ENCODE data around the gene KLK10.

KLK10 gene

GRCh38 chr19:51019544-51019925 lies at the start of gene KLK10:
Gene KLK10 (minus strand): TSS chr19:51019709. CDS start chr19:51019130, 579 bp downstream.
- H3K27me3 ChIP-seq (replicated peaks) = peaks cover 22% of the 10 kb centered on the region
- in situ Hi-C loops (cut with HindIII; ENCODE audit: low pct_ligation_motif_present, low sequenced_read_pairs) = no loop called here

DNA sequence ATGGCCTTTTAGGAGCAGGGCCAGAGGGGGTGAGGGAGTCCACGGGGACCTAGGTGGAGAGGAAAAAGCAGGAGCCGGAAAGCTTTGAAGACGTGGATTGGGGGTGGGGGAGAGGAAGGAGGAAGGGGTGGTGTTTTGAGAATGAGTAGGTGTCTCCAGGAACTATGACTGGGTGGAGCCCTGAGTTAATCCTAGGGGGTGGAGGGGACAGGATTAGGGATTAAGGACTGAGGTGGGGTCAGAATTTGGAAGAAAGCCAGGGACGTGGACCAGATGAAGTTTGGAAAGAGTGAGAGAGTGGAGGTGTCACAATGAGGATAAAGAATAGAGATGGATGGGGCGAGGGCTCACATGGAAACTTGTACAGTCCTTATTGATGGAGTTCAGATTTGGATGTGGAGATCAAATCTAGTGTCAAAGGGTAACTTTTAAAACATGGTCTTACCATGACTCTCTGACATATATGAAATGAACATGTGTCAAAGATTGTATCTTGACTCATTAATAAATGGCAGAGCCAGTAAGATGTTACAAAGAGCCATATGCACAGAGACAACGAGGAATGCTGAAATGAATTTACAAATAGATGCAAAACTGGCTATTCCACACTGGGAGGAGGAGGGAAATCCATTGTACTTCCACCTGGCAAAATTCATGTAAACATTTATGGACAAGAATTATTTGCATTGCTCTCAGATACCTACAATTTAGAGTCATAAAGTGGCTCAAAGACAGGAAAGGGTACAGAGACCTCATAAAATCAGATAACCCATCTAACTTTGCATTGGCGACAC lies 47.1 kb upstream of the KLK10 start:
- Histone ChIP-seq H3K27me3 (replicated peaks) (no peaks in the 10 kb centered on the region), H3K27ac (no peak overlapping the region), H3K4me3 (ENCODE audit: low read depth, low read length) (no peak overlapping the region), H3K36me3 (replicated peaks) (no peaks in the 10 kb centered on the region)
- in situ Hi-C loops (cut with HindIII; ENCODE audit: low pct_ligation_motif_present, low sequenced_read_pairs) = no loop called here
- DNase-seq = no peak
- no peak for TF ChIP-seq CTCF (IDR thresholded peaks at IDR 0.05; ENCODE audit: low read depth, low read length, missing control alignments)

More at GRCh38 chr19:51019544-51019925, at the start of gene KLK10:
- H3K27ac ChIP-seq = no peak within 1 kb of the TSS
- TF ChIP-seq CTCF (IDR thresholded peaks at IDR 0.05; ENCODE audit: low read depth, low read length, missing control alignments) = no peak
- no peak for DNase-seq
- no peak within 1 kb of the TSS for H3K4me3 ChIP-seq (ENCODE audit: low read depth, low read length)
- H3K36me3 ChIP-seq (replicated peaks) = no peaks in the 10 kb centered on the region

GRCh38 chr19:51065221-51065960 lies 45.9 kb upstream of the KLK10 start:
- Histone ChIP-seq H3K36me3 (replicated peaks) (no peaks in the 10 kb centered on the region), H3K4me3 (ENCODE audit: low read depth, low read length) (no peak overlapping the region), H3K27me3 (replicated peaks) (no peaks in the 10 kb centered on the region), H3K27ac (no peak overlapping the region)
- no peak for DNase-seq
- TF ChIP-seq CTCF (IDR thresholded peaks at IDR 0.05; ENCODE audit: low read depth, low read length, missing control alignments) = no peak
- in situ Hi-C loops (cut with HindIII; ENCODE audit: low pct_ligation_motif_present, low sequenced_read_pairs) = no loop called here

GRCh38 chr19:51064534-51065220 lies 45.2 kb upstream of the KLK10 start, which contains the start of gene KLK13:
Gene KLK13 (minus strand): TSS chr19:51065092. CDS start chr19:51065067, 25 bp downstream.
- no peak for TF ChIP-seq CTCF (IDR thresholded peaks at IDR 0.05; ENCODE audit: low read depth, low read length, missing control alignments)
- Histone ChIP-seq H3K27ac (no peak within 1 kb of the TSS), H3K36me3 (replicated peaks) (no peaks in the 10 kb centered on the region), H3K27me3 (replicated peaks) (no peaks in the 10 kb centered on the region), H3K4me3 (ENCODE audit: low read depth, low read length) (no peak within 1 kb of the TSS)
- in situ Hi-C loops (cut with HindIII; ENCODE audit: low pct_ligation_motif_present, low sequenced_read_pairs) = no loop called here
- DNase-seq = no peak

- in situ Hi-C loops (cut with HindIII; ENCODE audit: low pct_ligation_motif_present, low sequenced_read_pairs) = no loop called here
- TF ChIP-seq CTCF (IDR thresholded peaks at IDR 0.05; ENCODE audit: low read depth, low read length, missing control alignments) = no peak
- DNase-seq = no peak
- no peak overlapping the region for H3K4me3 ChIP-seq (ENCODE audit: low read depth, low read length)
- no peak overlapping the region for H3K27ac ChIP-seq
- H3K36me3 ChIP-seq (replicated peaks) = no peaks in the 10 kb centered on the region
- H3K27me3 ChIP-seq (replicated peaks) = no peaks in the 10 kb centered on the region
Measured at GRCh38 chr19:51063664-51064063, 44.2 kb upstream of the KLK10 start.
